H1 (cell line): ENCODE data around the gene THAP5. TPM values are rescaled to one million over a fixed set of nuclear protein-coding genes. Genes with fewer than 3 reads are reported as not detected.

Experiments used
- EZH2 ChIP-seq: fragments of 200-600 bp; sonication (generic); IDR thresholded peaks from 2 replicates; pipeline ENCODE4 v1.7.1; 2012; ENCODE audit warnings: low read depth, mild to moderate bottlenecking, moderate library complexity, low read length, inconsistent platforms; ENCODE audit not compliant: severe bottlenecking
- JUN ChIP-seq: IDR thresholded peaks from 2 replicates; pipeline ENCODE4 v1.6.1; 2011; ENCODE audit warnings: low read depth, mild to moderate bottlenecking, improper control_type of control experiment, low read length
- RFX5 ChIP-seq: IDR thresholded peaks from 2 replicates; pipeline ENCODE4 v1.6.1; 2011; ENCODE audit warnings: low read depth, low read length, improper control_type of control experiment, borderline replicate concordance
- SIX5 ChIP-seq: IDR thresholded peaks from 2 replicates; pipeline ENCODE4 v1.6.1; 2011; ENCODE audit warnings: mild to moderate bottlenecking, low read depth, low read length
- ZNF274 ChIP-seq: IDR thresholded peaks from 2 replicates; pipeline ENCODE4 v1.7.0; 2012; ENCODE audit warnings: low read length, borderline replicate concordance; ENCODE audit errors: extremely low read depth
- polyA plus RNA-seq, 7 experiments: library from polyadenylated mRNA; depleted of rRNA in 3 of 7; stranded (reverse) in 5 of 7; unstranded in 2 of 7; fragments of >200 nt in 5 of 7; fragments of 200-250 nt in 2 of 7; gene quantifications; 1 replicate in 5 of 7; 2 replicates in 1 of 7; 4 replicates in 1 of 7; pipeline versions ENCODE4 v1.2.1 to v1.2.3, GENCODE V29; 2011 to 2013; ENCODE audit warnings: missing spikeins in 2 of 7, mixed read lengths in 2 of 7
- total RNA-seq: library from RNA; stranded (reverse); fragmentation: NEBNext Ultra II Directional; extraction: Animal tissue kit (Norgen Biotek cat#: 25700); gene quantifications from 2 replicates; pipeline ENCODE4 v1.2.1, GENCODE V29; 2021
- TF ChIP-seq, protein P1 (sequence below), 3 experiments: IDR thresholded peaks; 1 replicate in 2 of 3; 2 replicates in 1 of 3; pipeline versions ENCODE4 v1.5.1 to v1.6.1; 2011; ENCODE audit warnings: low read length in 3 of 3, mild to moderate bottlenecking in 3 of 3, inconsistent platforms in 2 of 3, low read depth in 1 of 3, moderate library complexity in 1 of 3; ENCODE audit not compliant: insufficient read depth in 1 of 3; ENCODE audit errors: control extremely low read depth in 1 of 3

Gene THAP5
- total and polyA plus RNA-seq, 2 of the 8 experiments (the other 6 are each of a cell fraction or from before 2014, with no cell fraction given) = 3.9 to 24.2 TPM

DNA sequence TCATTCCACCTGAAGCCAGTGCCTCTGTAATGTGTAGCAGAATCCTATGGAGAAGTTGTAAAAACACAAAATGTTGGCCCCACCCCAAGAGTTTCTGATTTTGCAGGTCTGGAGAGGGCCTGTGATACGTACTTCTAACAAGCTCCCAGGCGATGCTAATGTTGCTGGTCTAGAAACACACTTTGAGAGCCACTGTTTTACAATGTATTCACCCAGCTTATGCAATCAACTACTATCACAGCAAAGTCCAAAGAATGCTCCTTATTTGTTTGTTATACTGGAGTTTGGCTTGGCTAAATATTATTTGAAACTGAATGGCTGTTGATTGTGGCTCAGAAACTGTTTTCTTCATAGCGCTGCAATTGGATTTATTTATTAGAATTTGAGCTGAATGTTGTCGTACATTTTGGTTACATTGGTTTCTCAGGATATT, 44.5 kb upstream of the THAP5 start (continued):
- TF ChIP-seq, protein P1, sequence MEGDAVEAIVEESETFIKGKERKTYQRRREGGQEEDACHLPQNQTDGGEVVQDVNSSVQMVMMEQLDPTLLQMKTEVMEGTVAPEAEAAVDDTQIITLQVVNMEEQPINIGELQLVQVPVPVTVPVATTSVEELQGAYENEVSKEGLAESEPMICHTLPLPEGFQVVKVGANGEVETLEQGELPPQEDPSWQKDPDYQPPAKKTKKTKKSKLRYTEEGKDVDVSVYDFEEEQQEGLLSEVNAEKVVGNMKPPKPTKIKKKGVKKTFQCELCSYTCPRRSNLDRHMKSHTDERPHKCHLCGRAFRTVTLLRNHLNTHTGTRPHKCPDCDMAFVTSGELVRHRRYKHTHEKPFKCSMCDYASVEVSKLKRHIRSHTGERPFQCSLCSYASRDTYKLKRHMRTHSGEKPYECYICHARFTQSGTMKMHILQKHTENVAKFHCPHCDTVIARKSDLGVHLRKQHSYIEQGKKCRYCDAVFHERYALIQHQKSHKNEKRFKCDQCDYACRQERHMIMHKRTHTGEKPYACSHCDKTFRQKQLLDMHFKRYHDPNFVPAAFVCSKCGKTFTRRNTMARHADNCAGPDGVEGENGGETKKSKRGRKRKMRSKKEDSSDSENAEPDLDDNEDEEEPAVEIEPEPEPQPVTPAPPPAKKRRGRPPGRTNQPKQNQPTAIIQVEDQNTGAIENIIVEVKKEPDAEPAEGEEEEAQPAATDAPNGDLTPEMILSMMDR (IDR thresholded peaks at IDR 0.05; ENCODE audit: control extremely low read depth in 1 of 3, insufficient read depth in 1 of 3, low read depth in 1 of 3, low read length in 3 of 3) = no peak
- TF ChIP-seq JUN = no peak
- no peak for TF ChIP-seq RFX5
- TF ChIP-seq SIX5 = no peak
- no peak for TF ChIP-seq EZH2
- no peak for TF ChIP-seq ZNF274
